Esophagus muscularis mucosa (tissue), 3 donors: Measurements from ENCODE around the gene STK10.

ENCODE experiments used
- POLR2A ChIP-seq: fragments of 450-650 bp; IDR thresholded peaks from one replicate; pipeline ENCODE4 v1.6.1; 2017; ENCODE audit warnings: antibody characterized with exemption, moderate library complexity, mild to moderate bottlenecking, low read depth
- POLR2AphosphoS5 ChIP-seq, 2 donors: sonication (generic); formaldehyde crosslinking; IDR thresholded peaks; one replicate each; pipeline ENCODE4 v1.6.1; 2017; ENCODE audit warnings: antibody characterized with exemption in 2 of 2
- TF ChIP-seq, protein P1 (sequence below), 3 experiments: fragments of 200-600 bp in 2 of 3; fragments of 450-650 bp in 1 of 3; sonication (generic) in 2 of 3; IDR thresholded peaks; one replicate each; pipeline ENCODE4 v1.5.1; 2017 to 2019; ENCODE audit warnings: antibody characterized with exemption in 3 of 3, mild to moderate bottlenecking in 2 of 3, moderate library complexity in 1 of 3

DNA sequence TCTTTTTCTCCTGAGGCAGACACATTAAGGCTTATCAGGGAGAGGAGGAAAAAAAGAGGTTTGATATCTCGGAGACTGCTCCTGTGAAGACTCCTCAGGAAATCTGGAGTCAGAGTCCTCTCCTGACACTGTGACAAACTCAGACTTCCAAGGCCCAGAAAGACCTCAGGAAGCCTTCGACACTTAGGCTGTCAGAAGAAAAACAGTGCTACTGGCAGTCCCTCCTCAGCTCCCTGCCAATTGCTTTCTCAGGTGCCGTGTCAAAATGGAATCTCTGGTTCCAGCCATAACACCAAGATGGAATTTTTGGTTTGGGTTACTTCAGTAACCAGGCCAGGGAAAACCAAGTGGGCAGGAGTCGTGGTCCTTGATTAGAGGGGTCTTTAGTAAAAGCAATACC, 4.1 kb downstream of the STK10 start:
- TF ChIP-seq POLR2AphosphoS5 (IDR thresholded peaks at IDR 0.05): no peak
- TF ChIP-seq, protein P1, sequence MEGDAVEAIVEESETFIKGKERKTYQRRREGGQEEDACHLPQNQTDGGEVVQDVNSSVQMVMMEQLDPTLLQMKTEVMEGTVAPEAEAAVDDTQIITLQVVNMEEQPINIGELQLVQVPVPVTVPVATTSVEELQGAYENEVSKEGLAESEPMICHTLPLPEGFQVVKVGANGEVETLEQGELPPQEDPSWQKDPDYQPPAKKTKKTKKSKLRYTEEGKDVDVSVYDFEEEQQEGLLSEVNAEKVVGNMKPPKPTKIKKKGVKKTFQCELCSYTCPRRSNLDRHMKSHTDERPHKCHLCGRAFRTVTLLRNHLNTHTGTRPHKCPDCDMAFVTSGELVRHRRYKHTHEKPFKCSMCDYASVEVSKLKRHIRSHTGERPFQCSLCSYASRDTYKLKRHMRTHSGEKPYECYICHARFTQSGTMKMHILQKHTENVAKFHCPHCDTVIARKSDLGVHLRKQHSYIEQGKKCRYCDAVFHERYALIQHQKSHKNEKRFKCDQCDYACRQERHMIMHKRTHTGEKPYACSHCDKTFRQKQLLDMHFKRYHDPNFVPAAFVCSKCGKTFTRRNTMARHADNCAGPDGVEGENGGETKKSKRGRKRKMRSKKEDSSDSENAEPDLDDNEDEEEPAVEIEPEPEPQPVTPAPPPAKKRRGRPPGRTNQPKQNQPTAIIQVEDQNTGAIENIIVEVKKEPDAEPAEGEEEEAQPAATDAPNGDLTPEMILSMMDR (IDR thresholded peaks at IDR 0.05): no peak
- no peak for TF ChIP-seq POLR2A
